Heart left ventricle (tissue), 16 donors: Measurements from ENCODE around the gene KCTD17. TPM values are rescaled to one million over a fixed set of nuclear protein-coding genes. Genes with fewer than 3 reads are reported as not detected.

Experiments
- ATAC-seq, 4 donors: fragments of 200-7000 bp; cut with Tn5 transposase; one replicate each; pipeline ENCODE4 v1.9.1; 2020 to 2022; ENCODE audit warnings: moderate library complexity in 4 of 4, mild to moderate bottlenecking in 3 of 4, moderate number of reproducible peaks in 1 of 4
- DNase-seq, 5 donors: peaks; one replicate each; pipeline ENCODE4 v3.0.0-alpha.2; 2020
- H3K27ac ChIP-seq, 12 donors: fragments of 200-600 bp; sonication (generic) in 4 of 12; one replicate each; pipeline versions ENCODE4 v1.5.0 to v1.8.0; 2016 to 2022; ENCODE audit warnings: mild to moderate bottlenecking in 2 of 12
- H3K27me3 ChIP-seq, 9 donors: fragments of 200-600 bp; sonication (generic) in 2 of 9; one replicate each; pipeline versions ENCODE4 v1.5.1 to v1.8.0; 2016 to 2022; ENCODE audit warnings: mild to moderate bottlenecking in 3 of 9
- H3K36me3 ChIP-seq, 9 donors: fragments of 200-600 bp; sonication (generic) in 2 of 9; one replicate each; pipeline versions ENCODE4 v1.5.0 to v1.8.0; 2018 to 2022; ENCODE audit warnings: mild to moderate bottlenecking in 2 of 9
- H3K4me1 ChIP-seq, 12 donors: fragments of 200-600 bp; sonication (generic) in 4 of 12; one replicate each; pipeline versions ENCODE4 v1.5.0 to v1.8.0; 2016 to 2022; ENCODE audit warnings: mild to moderate bottlenecking in 3 of 12
- H3K4me3 ChIP-seq, 12 donors: fragments of 200-600 bp; sonication (generic) in 4 of 12; one replicate each; pipeline versions ENCODE4 v1.5.0 to v1.8.0; 2017 to 2022; ENCODE audit warnings: mild to moderate bottlenecking in 9 of 12, moderate library complexity in 4 of 12
- H3K9me3 ChIP-seq, 12 donors: fragments of 200-600 bp; sonication (generic) in 4 of 12; one replicate each; pipeline versions ENCODE4 v1.5.0 to v1.8.0; 2016 to 2022; ENCODE audit warnings: mild to moderate bottlenecking in 1 of 12
- POLR2A ChIP-seq, 2 donors: fragments of 450-650 bp; IDR thresholded peaks; one replicate each; pipeline ENCODE4 v1.6.1; 2017; ENCODE audit warnings: antibody characterized with exemption in 2 of 2, mild to moderate bottlenecking in 2 of 2, moderate library complexity in 2 of 2
- WGBS, 4 donors: extraction: QIAGEN DNeasy Blood & Tissue Kit in 2 of 4; methylation state at CpG; one replicate each; pipeline versions ENCODE4 v1.1.5 to v1.1.7; 2013 to 2018; 5-methylcytosine and 5-hydroxymethylcytosine counted together
- intact Hi-C, 10 donors: fragments of 100-400 bp; cut with DNase I; formaldehyde crosslinking; loops; one replicate each; pipeline versions ENCODE4 v1.11.1 to v1.14.2; 2022
- polyA plus RNA-seq, 2 donors: library from polyadenylated mRNA; stranded (reverse); fragments of 200-250 nt; gene quantifications; one replicate each; pipeline ENCODE4 v1.2.3, GENCODE V29; 2013
- total RNA-seq, 9 donors: library from RNA; depleted of rRNA in 2 of 9; stranded (reverse); fragments of >200 nt in 2 of 9; fragmentation: NEBNext Ultra II Directional in 3 of 9; extraction: Animal tissue kit (Norgen Biotek cat#: 25700) in 3 of 9; gene quantifications; one replicate each; pipeline versions ENCODE4 v1.1.0 to v1.2.4, GENCODE V29; 2016 to 2023
- TF ChIP-seq, protein P1 (sequence below), 12 donors: fragments of 200-600 bp; sonication (generic) in 4 of 12; IDR thresholded peaks; one replicate each; pipeline versions ENCODE4 v1.5.0 to v1.8.0; 2018 to 2022; ENCODE audit warnings: antibody characterized with exemption in 12 of 12, mild to moderate bottlenecking in 5 of 12
- donor health status: ischemic (EF 13 %, LVEDD 7.1; RV severe dilation, severe dysfunction).
- donor health status: healthy with polysubstance abuse.
- donor health status: DM: no; HTN: yes; CAD: no.
- donor health status: DM: no; HTN: no; CAD: no.
- donor health status: ischemic (EF 25% LVEDD 6.9; RV normal size, moderate dysfunction).
- donor health status: ischemic (EF 25% LVEDD 5.7; RV mildly dilated, moderate dysfunction).
- donor health status: healthy.
- donor health status: DM: yes; HTN: yes; CAD: no.
- donor health status: ischemic (EF 35%, LVEDD 5.7; RV mildly dilated, moderate dysfunction).
- donor health status: nonischemic (EF 11% LVEDD 7.7; RV severe dilation, severe dysfunction).
- donor health status: DM: yes; HTN: yes; CAD: no.
- donor health status: PGD.
- donor health status: ischemic (EF 29% LVEDD 5.4; RV normal size, mild dysfunction).
- donor health status: nonischemic (EF 23%, LVEDD 6.1; RV moderate dilation, normal function).

Gene KCTD17
- total and polyA plus RNA-seq, 11 donors: 10.8 to 62.0 (median 17.3) TPM

GRCh38 chr22:37044634-37045625 is 6.6 kb upstream of the KCTD17 start:
- intact Hi-C loops: loop anchor here in 6 of 10 donors (1.0 to 10.0 kb wide), 5 partner anchors 170 to 263 kb away; no protein-coding TSS in a partner anchor
- no peak overlapping the region for H3K27ac ChIP-seq
- no peaks in the 10 kb centered on the region for H3K36me3 ChIP-seq
- WGBS, 4 donors: 84 to 88% (median 86%) methylated on average over 9 of the region's 9 CpGs
- no peak for ATAC-seq
- no peak for DNase-seq
- no peak overlapping the region for H3K4me3 ChIP-seq
- no peak for TF ChIP-seq POLR2A (IDR thresholded peaks at IDR 0.05)
- H3K27me3 ChIP-seq: peaks cover 0 to 6% (median 0%) of the 10 kb centered on the region in 9 donors
- peaks cover 0 to 7% (median 0%) of the 10 kb centered on the region in 12 donors for H3K4me1 ChIP-seq
- H3K9me3 ChIP-seq: no peaks in the 10 kb centered on the region

- peaks cover 0 to 6% (median 0%) of the 10 kb centered on the region in 9 donors for H3K27me3 ChIP-seq
- no peak overlapping the region for H3K4me3 ChIP-seq
- H3K36me3 ChIP-seq: no peaks in the 10 kb centered on the region
- intact Hi-C loops: loop anchor here in 5 of 10 donors (10.0 kb wide), 2 partner anchors 171 to 261 kb away; no protein-coding TSS in a partner anchor
- 37 to 44% (median 39%) methylated on average over 4 of the region's 4 CpGs for WGBS, 4 donors
- no peaks in the 10 kb centered on the region for H3K9me3 ChIP-seq
- no peak for TF ChIP-seq POLR2A (IDR thresholded peaks at IDR 0.05)
- TF ChIP-seq, protein P1, sequence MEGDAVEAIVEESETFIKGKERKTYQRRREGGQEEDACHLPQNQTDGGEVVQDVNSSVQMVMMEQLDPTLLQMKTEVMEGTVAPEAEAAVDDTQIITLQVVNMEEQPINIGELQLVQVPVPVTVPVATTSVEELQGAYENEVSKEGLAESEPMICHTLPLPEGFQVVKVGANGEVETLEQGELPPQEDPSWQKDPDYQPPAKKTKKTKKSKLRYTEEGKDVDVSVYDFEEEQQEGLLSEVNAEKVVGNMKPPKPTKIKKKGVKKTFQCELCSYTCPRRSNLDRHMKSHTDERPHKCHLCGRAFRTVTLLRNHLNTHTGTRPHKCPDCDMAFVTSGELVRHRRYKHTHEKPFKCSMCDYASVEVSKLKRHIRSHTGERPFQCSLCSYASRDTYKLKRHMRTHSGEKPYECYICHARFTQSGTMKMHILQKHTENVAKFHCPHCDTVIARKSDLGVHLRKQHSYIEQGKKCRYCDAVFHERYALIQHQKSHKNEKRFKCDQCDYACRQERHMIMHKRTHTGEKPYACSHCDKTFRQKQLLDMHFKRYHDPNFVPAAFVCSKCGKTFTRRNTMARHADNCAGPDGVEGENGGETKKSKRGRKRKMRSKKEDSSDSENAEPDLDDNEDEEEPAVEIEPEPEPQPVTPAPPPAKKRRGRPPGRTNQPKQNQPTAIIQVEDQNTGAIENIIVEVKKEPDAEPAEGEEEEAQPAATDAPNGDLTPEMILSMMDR (IDR thresholded peaks at IDR 0.05): peak in 11 of 12 donors; percentile 11 to 57 (median 32)
- ATAC-seq (no peak), DNase-seq (no peak)
- H3K27ac ChIP-seq: no peak overlapping the region
- peaks cover 0 to 9% (median 0%) of the 10 kb centered on the region in 12 donors for H3K4me1 ChIP-seq
Observed at GRCh38 chr22:37045958-37046357, 5.6 kb upstream of the KCTD17 start.

GRCh38 chr22:37046589-37046988 is 5.0 kb upstream of the KCTD17 start:
- Histone ChIP-seq H3K36me3 (no peaks in the 10 kb centered on the region), H3K4me1 (peaks cover 0 to 13% (median 2%) of the 10 kb centered on the region in 12 donors), H3K4me3 (no peak overlapping the region), H3K27me3 (peaks cover 0 to 6% (median 0%) of the 10 kb centered on the region in 9 donors), H3K9me3 (no peaks in the 10 kb centered on the region), H3K27ac (no peak overlapping the region)
- no peak for ATAC-seq
- intact Hi-C loops: loop anchor here in 5 of 10 donors (10.0 kb wide), 2 partner anchors 172 to 262 kb away; no protein-coding TSS in a partner anchor
- WGBS, 4 donors: 90 to 100% (median 91%) methylated on average over 3 to 6 of the region's 6 CpGs
- no peak for DNase-seq
- no peak for TF ChIP-seq POLR2A (IDR thresholded peaks at IDR 0.05)
- TF ChIP-seq, protein P1 (IDR thresholded peaks at IDR 0.05): no peak

GRCh38 chr22:37047006-37047405 is 4.5 kb upstream of the KCTD17 start:
- H3K4me3 ChIP-seq: no peak overlapping the region
- peaks cover 0 to 3% (median 0%) of the 10 kb centered on the region in 9 donors for H3K27me3 ChIP-seq
- ATAC-seq (no peak), DNase-seq (no peak)
- intact Hi-C loops: loop anchor here in 5 of 10 donors (10.0 kb wide), 2 partner anchors 172 to 262 kb away; no protein-coding TSS in a partner anchor
- WGBS, 4 donors: 86 to 91% (median 89%) methylated on average over 5 to 7 of the region's 7 CpGs
- no peaks in the 10 kb centered on the region for H3K36me3 ChIP-seq
- H3K9me3 ChIP-seq: no peaks in the 10 kb centered on the region
- no peak overlapping the region for H3K27ac ChIP-seq
- peaks cover 0 to 18% (median 4%) of the 10 kb centered on the region in 12 donors for H3K4me1 ChIP-seq
- TF ChIP-seq, protein P1 (IDR thresholded peaks at IDR 0.05): no peak
- no peak for TF ChIP-seq POLR2A (IDR thresholded peaks at IDR 0.05)
